A375 (cell line): ENCODE results near the gene ARHGEF35. TPM values are rescaled to one million over a fixed set of nuclear protein-coding genes. Genes with fewer than 3 reads are reported as not detected.

Experiments
- total RNA-seq: library from RNA; depleted of rRNA; stranded (reverse); fragments of >200 nt; shearing (Covaris generic); gene quantifications from 2 replicates; pipeline ENCODE4 v1.2.3, GENCODE V29; 2014; rRNA removed

Gene ARHGEF35
- total RNA-seq = 0.03 TPM in 1 of 2 replicates, not detected in the other

DNA sequence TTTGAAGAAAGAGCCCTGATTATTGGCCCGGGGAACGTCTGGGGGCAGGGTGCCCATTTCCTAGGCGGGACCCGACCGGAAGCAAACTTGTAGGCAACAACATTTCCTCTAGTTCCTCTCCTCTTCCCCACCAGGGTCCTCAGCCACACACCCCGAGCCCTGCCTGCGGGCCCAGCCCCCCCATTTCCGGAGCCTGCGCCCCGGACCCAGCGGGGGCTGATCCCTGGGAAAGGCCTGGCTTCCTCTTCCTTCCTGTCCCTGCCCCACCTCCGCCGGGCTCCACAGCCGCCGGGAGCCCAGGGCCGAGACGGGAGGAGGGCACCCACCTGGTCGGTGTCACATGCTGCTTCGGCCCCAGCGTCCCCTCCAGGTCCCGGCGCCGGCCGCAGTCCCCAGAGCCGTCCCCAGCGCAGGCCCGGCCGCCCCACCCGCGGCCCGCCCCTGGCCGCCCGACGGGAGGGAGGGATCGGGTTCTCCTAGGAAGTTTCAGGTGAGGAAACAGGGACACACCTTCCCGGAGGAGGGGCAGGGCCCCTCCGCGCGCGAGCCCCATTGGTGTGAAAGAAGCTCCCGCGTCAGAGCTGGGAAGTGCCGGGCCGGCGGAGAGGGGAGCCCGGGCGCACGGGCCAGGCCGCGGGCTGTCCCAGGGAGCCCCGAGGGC lies at the start of gene ARHGEF35:
Gene ARHGEF35 (minus strand): TSS at position 622 of the 661 bp plus-strand sequence. CDS start 7,450 bp downstream, outside the sequence.

DNA sequence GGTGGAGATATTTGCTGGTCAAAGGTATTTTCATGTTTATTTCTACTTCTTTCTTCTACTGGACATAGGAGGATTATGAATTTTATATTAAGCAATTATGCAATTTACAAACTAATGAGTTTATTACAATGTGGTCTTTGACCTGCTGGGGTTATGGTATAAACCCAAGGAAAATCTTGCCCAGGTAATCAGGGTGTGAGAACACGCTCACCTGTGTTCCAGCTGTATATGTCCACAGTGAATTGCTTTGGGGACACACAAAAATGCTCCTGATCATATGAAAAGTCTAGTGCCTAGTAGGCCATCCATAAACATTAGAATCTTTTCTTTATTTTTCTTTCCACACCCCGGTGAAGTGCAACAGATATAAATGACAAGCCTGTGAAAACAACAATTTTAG lies 43.7 kb upstream of the ARHGEF35 start, which contains the start of gene OR2A42:
Gene OR2A42 (minus strand): TSS at position 241 of the 400 bp plus-strand sequence. CDS start 6,762 bp downstream, outside the sequence.

GRCh38 chr7:144183166-144183565 lies 12.5 kb downstream of the ARHGEF35 start, which contains the start of gene CTAGE4:
CTAGE4 (plus strand) TSS chr7:144183466; CDS start chr7:144183504, 38 bp downstream.

Other genes starting within 250 kb of the ARHGEF35 start
- 0.05 TPM in 1 of 2 replicates, not detected in the other for gene OR2F1, start 241.0 kb downstream of the ARHGEF35 start, total RNA-seq
- not detected in 2 replicates for gene OR6B1, start 195.5 kb downstream of the ARHGEF35 start, total RNA-seq
- not detected in 2 replicates for gene OR2A5, start 146.9 kb downstream of the ARHGEF35 start, total RNA-seq
- not detected in 2 replicates for gene OR2A25, start 126.0 kb downstream of the ARHGEF35 start, total RNA-seq
- gene OR2A12, start 109.6 kb downstream of the ARHGEF35 start, total RNA-seq = not detected in 2 replicates
- not detected in 2 replicates for gene OR2A2, start 86.2 kb downstream of the ARHGEF35 start, total RNA-seq
- gene OR2A14, start 72.7 kb downstream of the ARHGEF35 start, total RNA-seq = not detected in 2 replicates
- not detected in 2 replicates for gene CTAGE4, start 12.4 kb downstream of the ARHGEF35 start, total RNA-seq
- not detected in 2 replicates for gene OR2A42, start 43.8 kb upstream of the ARHGEF35 start, total RNA-seq
- gene OR2A7, start 69.0 kb upstream of the ARHGEF35 start, total RNA-seq = not detected in 2 replicates
- gene CTAGE8, start 73.5 kb upstream of the ARHGEF35 start, total RNA-seq = not detected in 2 replicates
- gene OR2A1, start 116.6 kb upstream of the ARHGEF35 start, total RNA-seq = not detected in 2 replicates
- gene ARHGEF5, start 159.6 kb upstream of the ARHGEF35 start, total RNA-seq = 1.4 and 2.3 TPM in 2 replicates
- gene NOBOX, start 207.9 kb upstream of the ARHGEF35 start, total RNA-seq = not detected in 2 replicates